H1 (cell line): ENCODE results near the gene SNX32. TPM values are rescaled to one million over a fixed set of nuclear protein-coding genes. Genes with fewer than 3 reads are reported as not detected.

Experiments used
- CTCF ChIA-PET: fragments of 300-600 bp; sonication (Branson Sonifier 250); formaldehyde crosslinking; loops from one replicate; lab custom pipeline; 2021; ENCODE audit not compliant: partially characterized antibody; lab: Charles Lee
- POLR2A ChIA-PET: fragments of 300-600 bp; sonication (Branson Sonifier 250); formaldehyde crosslinking; loops from one replicate; lab custom pipeline; 2021; ENCODE audit warnings: inconsistent platforms; ENCODE audit not compliant: partially characterized antibody; lab: Charles Lee
- DNase-seq, 2 experiments: peaks; one replicate each; pipeline versions ENCODE4 v3.0.0 to v3.0.0-alpha.2; 2010 to 2022; ENCODE audit warnings: low spot score in 2 of 2, low read depth in 1 of 2, mixed read lengths in 1 of 2
- FAIRE-seq: peaks from 2 replicates; lab custom pipeline; 2011; peaks lifted over from hg19 to GRCh38; lab: Jason Lieb, UNC
- H2AFZ ChIP-seq: 2 replicates; pipeline ENCODE4 v1.8.1; 2012; ENCODE audit warnings: low read length, inconsistent platforms
- H2AK5ac ChIP-seq: 2 replicates; pipeline ENCODE4 v1.6.1; 2013; ENCODE audit warnings: low read depth, low read length
- H2BK120ac ChIP-seq: replicated peaks from 2 replicates; pipeline ENCODE3; 2013; ENCODE audit warnings: low read depth, low read length, inconsistent platforms
- H2BK12ac ChIP-seq: 2 replicates; pipeline ENCODE4 v1.6.1; 2013; ENCODE audit warnings: low read depth, low read length
- H2BK15ac ChIP-seq: 2 replicates; pipeline ENCODE4 v1.6.1; 2013; ENCODE audit warnings: low read length
- H2BK20ac ChIP-seq: 2 replicates; pipeline ENCODE4 v1.6.1; 2013; ENCODE audit warnings: low read length
- H2BK5ac ChIP-seq: 2 replicates; pipeline ENCODE4 v1.6.1; 2013; ENCODE audit warnings: low read depth, low read length
- H3K14ac ChIP-seq: 2 replicates; pipeline ENCODE4 v1.6.1; 2013; ENCODE audit warnings: inconsistent platforms; ENCODE audit not compliant: insufficient read length
- H3K18ac ChIP-seq: 2 replicates; pipeline ENCODE4 v1.6.1; 2013; ENCODE audit warnings: low read length; ENCODE audit errors: extremely low read depth
- H3K23ac ChIP-seq: 2 replicates; pipeline ENCODE4 v1.6.1; 2013; ENCODE audit warnings: inconsistent platforms; ENCODE audit not compliant: insufficient read length
- H3K23me2 ChIP-seq: 2 replicates; pipeline ENCODE4 v1.6.1; 2013; ENCODE audit warnings: low read depth, low read length
- H3K27ac ChIP-seq: 2 replicates; pipeline ENCODE4 v1.6.1; 2011; ENCODE audit warnings: low read depth, low read length, inconsistent platforms
- H3K27me3 ChIP-seq, 4 experiments: replicated peaks in 1 of 4; 1 replicate in 1 of 4; 2 replicates in 3 of 4; pipeline versions ENCODE4 v1.6.1 to v1.8.1; 2011 to 2013; ENCODE audit warnings: low read length in 3 of 4, mild to moderate bottlenecking in 3 of 4, inconsistent platforms in 2 of 4, mixed read lengths in 2 of 4, moderate library complexity in 1 of 4; ENCODE audit not compliant: control insufficient read depth in 3 of 4, insufficient read depth in 3 of 4; ENCODE audit errors: extremely low read depth in 1 of 4
- H3K36me3 ChIP-seq, 4 experiments: 2 replicates each; pipeline versions ENCODE4 v1.6.1 to v1.8.1; 2011 to 2013; ENCODE audit warnings: mild to moderate bottlenecking in 4 of 4, low read length in 3 of 4, moderate library complexity in 2 of 4, control low read depth in 1 of 4, inconsistent platforms in 1 of 4; ENCODE audit not compliant: insufficient read depth in 4 of 4, control insufficient read depth in 2 of 4
- H3K4ac ChIP-seq: replicated peaks from 2 replicates; pipeline ENCODE3; 2013; ENCODE audit warnings: low read length, low read depth, mixed read lengths, inconsistent platforms; ENCODE audit not compliant: insufficient read length
- H3K4me1 ChIP-seq, 4 experiments: replicated peaks in 1 of 4; 1 replicate in 1 of 4; 2 replicates in 3 of 4; pipeline versions ENCODE4 v1.6.1 to v1.8.1; 2011 to 2013; ENCODE audit warnings: low read length in 3 of 4, inconsistent platforms in 2 of 4, mixed read lengths in 1 of 4; ENCODE audit not compliant: insufficient read depth in 4 of 4, control insufficient read depth in 3 of 4
- H3K4me2 ChIP-seq, 2 experiments: 2 replicates each; pipeline versions ENCODE4 v1.6.1 to v1.8.1; 2011 to 2013; ENCODE audit warnings: low read depth in 2 of 2, low read length in 2 of 2, control low read depth in 1 of 2, inconsistent platforms in 1 of 2, mild to moderate bottlenecking in 1 of 2; ENCODE audit not compliant: insufficient read depth in 1 of 2
- H3K4me3 ChIP-seq, 4 experiments: fragments of 200-600, 300-600 bp in 1 of 4; sonication (generic), shearing (Covaris generic), sonication (Bioruptor Twin) in 1 of 4; 2 replicates each; pipeline versions ENCODE4 v1.5.1 to v1.8.1; 2011 to 2016; ENCODE audit warnings: low read length in 4 of 4, low read depth in 3 of 4, control low read depth in 2 of 4, inconsistent platforms in 2 of 4, mild to moderate bottlenecking in 2 of 4, mixed read lengths in 1 of 4, moderate library complexity in 1 of 4; ENCODE audit not compliant: insufficient read depth in 2 of 4; ENCODE audit errors: extremely low read depth in 1 of 4
- H3K56ac ChIP-seq: replicated peaks from 2 replicates; pipeline ENCODE3; 2013; ENCODE audit warnings: low read depth, mild to moderate bottlenecking, mixed read lengths, low read length, inconsistent platforms; ENCODE audit not compliant: insufficient read length
- H3K79me1 ChIP-seq: 2 replicates; pipeline ENCODE4 v1.6.1; 2013; ENCODE audit warnings: low read depth, low read length, control low read depth
- H3K79me2 ChIP-seq, 2 experiments: 2 replicates each; pipeline versions ENCODE4 v1.6.1 to v1.8.1; 2012 to 2013; ENCODE audit warnings: low read length in 2 of 2, mild to moderate bottlenecking in 2 of 2, inconsistent platforms in 1 of 2; ENCODE audit not compliant: insufficient read depth in 2 of 2, control insufficient read depth in 1 of 2
- H3K9ac ChIP-seq, 4 experiments: replicated peaks in 1 of 4; 1 replicate in 1 of 4; 2 replicates in 3 of 4; pipeline versions ENCODE4 v1.6.1 to v1.8.1; 2011 to 2013; ENCODE audit warnings: low read depth in 3 of 4, low read length in 3 of 4, control low read depth in 2 of 4, mild to moderate bottlenecking in 2 of 4, moderate library complexity in 2 of 4, inconsistent platforms in 1 of 4; ENCODE audit errors: extremely low read depth in 1 of 4
- H3K9me3 ChIP-seq, 2 experiments: 2 replicates each; pipeline versions ENCODE4 v1.6.1 to v1.8.1; 2012 to 2013; ENCODE audit warnings: mild to moderate bottlenecking in 2 of 2, moderate library complexity in 2 of 2, control low read depth in 1 of 2, inconsistent platforms in 1 of 2, low read depth in 1 of 2, low read length in 1 of 2, mixed read lengths in 1 of 2; ENCODE audit not compliant: insufficient read depth in 2 of 2
- H4K20me1 ChIP-seq, 2 experiments: replicated peaks in 1 of 2; 2 replicates each; pipeline versions ENCODE3 to v1.8.1; 2011 to 2013; ENCODE audit warnings: inconsistent platforms in 2 of 2, low read length in 2 of 2, mild to moderate bottlenecking in 1 of 2; ENCODE audit not compliant: insufficient read depth in 2 of 2, control insufficient read depth in 1 of 2
- H4K5ac ChIP-seq: 2 replicates; pipeline ENCODE4 v1.6.1; 2013; ENCODE audit warnings: low read length, low read depth, mixed read lengths, inconsistent platforms; ENCODE audit not compliant: insufficient read length
- H4K8ac ChIP-seq: 2 replicates; pipeline ENCODE4 v1.8.0; 2013; ENCODE audit warnings: mild to moderate bottlenecking, moderate library complexity, low read length, inconsistent platforms; ENCODE audit not compliant: insufficient read depth; ENCODE audit errors: extremely low read depth
- H4K91ac ChIP-seq: replicated peaks from 2 replicates; pipeline ENCODE3; 2013; ENCODE audit warnings: low read length, mixed read lengths, inconsistent platforms; ENCODE audit not compliant: insufficient read length
- CREB1 ChIP-seq: IDR thresholded peaks from 2 replicates; pipeline ENCODE4 v1.6.1; 2012; ENCODE audit warnings: inconsistent platforms
- EP300 ChIP-seq, 2 experiments: IDR thresholded peaks; 1 replicate in 1 of 2; 2 replicates in 1 of 2; pipeline ENCODE4 v1.6.1; 2011 to 2012; ENCODE audit warnings: low read depth in 2 of 2, low read length in 2 of 2, mild to moderate bottlenecking in 2 of 2, borderline replicate concordance in 1 of 2, inconsistent platforms in 1 of 2, moderate library complexity in 1 of 2
- FOSL1 ChIP-seq: IDR thresholded peaks from 2 replicates; pipeline ENCODE4 v1.6.1; 2011; ENCODE audit warnings: mild to moderate bottlenecking, low read depth, low read length, moderate library complexity; ENCODE audit not compliant: insufficient read depth
- GABPA ChIP-seq: IDR thresholded peaks from 2 replicates; pipeline ENCODE4 v1.6.1; 2011; ENCODE audit warnings: mild to moderate bottlenecking, low read length, moderate library complexity, borderline replicate concordance; ENCODE audit not compliant: insufficient read depth
- HDAC6 ChIP-seq: IDR thresholded peaks from one replicate; pipeline ENCODE4 v1.7.1; 2012; ENCODE audit warnings: low read depth, mild to moderate bottlenecking, inconsistent platforms, low read length, moderate library complexity
- MAFK ChIP-seq: IDR thresholded peaks from 2 replicates; pipeline ENCODE4 v1.6.1; 2012; ENCODE audit warnings: low read depth, mild to moderate bottlenecking, improper control_type of control experiment, low read length
- POLR2AphosphoS5 ChIP-seq: IDR thresholded peaks from 2 replicates; pipeline ENCODE4 v1.6.1; 2011; ENCODE audit warnings: low read depth, low read length
- SP1 ChIP-seq: IDR thresholded peaks from 2 replicates; pipeline ENCODE4 v1.6.1; 2011; ENCODE audit warnings: low read depth, low read length
- SP4 ChIP-seq: IDR thresholded peaks from 2 replicates; pipeline ENCODE4 v1.6.1; 2012; ENCODE audit warnings: low read length, inconsistent platforms
- SRF ChIP-seq: IDR thresholded peaks from 2 replicates; pipeline ENCODE4 v1.6.1; 2011; ENCODE audit warnings: mild to moderate bottlenecking, low read depth, low read length, moderate library complexity
- TAF1 ChIP-seq: IDR thresholded peaks from 2 replicates; pipeline ENCODE4 v1.6.1; 2011; ENCODE audit warnings: mild to moderate bottlenecking, low read depth, low read length
- TCF12 ChIP-seq: IDR thresholded peaks from 2 replicates; pipeline ENCODE4 v1.6.1; 2011; ENCODE audit warnings: low read depth, mild to moderate bottlenecking, low read length
- WGBS, 2 experiments: shearing (Covaris generic) in 1 of 2; methylation state at CpG; one replicate each; pipeline versions ENCODE4 v1.1.6 to v1.1.7; 2013 to 2015; ENCODE audit warnings: low lambda C conversion rate in 2 of 2, mixed read lengths in 2 of 2, inconsistent platforms in 1 of 2, low coverage in 1 of 2, missing lambda C conversion rate in 1 of 2; ENCODE audit not compliant: insufficient replicate concordance in 2 of 2, insufficient coverage in 1 of 2, insufficient read length in 1 of 2; ENCODE audit errors: extremely low coverage in 1 of 2, missing lambda C conversion rate in 1 of 2; 5-methylcytosine and 5-hydroxymethylcytosine counted together
- polyA plus RNA-seq, 7 experiments: library from polyadenylated mRNA; depleted of rRNA in 3 of 7; stranded (reverse) in 5 of 7; unstranded in 2 of 7; fragments of >200 nt in 5 of 7; fragments of 200-250 nt in 2 of 7; gene quantifications; 1 replicate in 5 of 7; 2 replicates in 1 of 7; 4 replicates in 1 of 7; pipeline versions ENCODE4 v1.2.1 to v1.2.3, GENCODE V29; 2011 to 2013; ENCODE audit warnings: missing spikeins in 2 of 7, mixed read lengths in 2 of 7
- total RNA-seq: library from RNA; stranded (reverse); fragmentation: NEBNext Ultra II Directional; extraction: Animal tissue kit (Norgen Biotek cat#: 25700); gene quantifications from 2 replicates; pipeline ENCODE4 v1.2.1, GENCODE V29; 2021

SNX32 gene
- total and polyA plus RNA-seq, 2 of the 8 experiments (the other 6 are each of a cell fraction or from before 2014, with no cell fraction given), result 0.76 to 2.2 TPM

- Histone ChIP-seq H2BK5ac (no peak overlapping the region), H3K56ac (no peak overlapping the region), H2AFZ (no peak overlapping the region), H4K20me1 (peaks cover 3 to 4% of the 10 kb centered on the region in 2 experiments), H3K9me3 (no peaks in the 10 kb centered on the region), H2BK20ac (no peak overlapping the region), H3K27ac (no peak overlapping the region), H3K4me2 (no peak overlapping the region), H3K23me2 (peaks cover 14% of the 10 kb centered on the region; the same call in 1 of the 2 replicates), H4K91ac (no peak overlapping the region), H3K4me1 (peaks cover 3 to 18% (median 7%) of the 10 kb centered on the region in 4 experiments), H3K18ac (no peak overlapping the region), H3K4me3 (no peak overlapping the region), H3K36me3 (no peaks in the 10 kb centered on the region), H3K14ac (no peak overlapping the region), H2AK5ac (no peak overlapping the region), H3K4ac (no peak overlapping the region), H4K8ac (no peak overlapping the region), H2BK15ac (no peak overlapping the region), H4K5ac (no peak overlapping the region), H2BK120ac (no peak overlapping the region), H3K79me1 (no peaks in the 10 kb centered on the region; the same call in 1 of the 2 replicates), H3K79me2 (no peaks in the 10 kb centered on the region), H3K9ac (no peak overlapping the region), H2BK12ac (no peak overlapping the region), H3K23ac (no peak overlapping the region), H3K27me3 (peaks cover 11 to 25% (median 22%) of the 10 kb centered on the region in 4 experiments)
- DNase-seq, result no peak
- ChIA-PET CTCF (interaction anchor here (0.9 to 15.0 kb wide), 10 partner anchors 9 to 302 kb away, joined by 3 to 281 read pairs (median 6); partner anchors contain the start of genes CCDC85B and FIBP), POLR2A (interaction anchor here (1.2 to 3.7 kb wide), 6 partner anchors 7 to 84 kb away, joined by 3 to 17 read pairs (median 4); partner anchors contain the start of gene MUS81)
- 88% methylated on average over 13 of the region's 14 CpGs; no CpG with 5 or more reads in 1 of the 2 experiments for WGBS, 2 experiments
- FAIRE-seq, result no peak
- TF ChIP-seq TCF12, result no peak
- no peak for TF ChIP-seq POLR2AphosphoS5
- no peak for TF ChIP-seq SP1
- TF ChIP-seq CREB1, result no peak
- TF ChIP-seq FOSL1, result no peak
- no peak for TF ChIP-seq SP4
- TF ChIP-seq GABPA, result no peak
- TF ChIP-seq MAFK, result no peak
- no peak for TF ChIP-seq HDAC6
- no peak for TF ChIP-seq SRF
- TF ChIP-seq TAF1, result no peak
- TF ChIP-seq EP300 (IDR thresholded peaks at IDR 0.05; ENCODE audit: borderline replicate concordance in 1 of 2, low read depth in 2 of 2, low read length in 2 of 2), result no peak
Measured at GRCh38 chr11:65896034-65896999, 62.6 kb downstream of the SNX32 start.
